Stimulated activated CD8-positive, alpha-beta memory T cell treated with anti-CD3 and anti-CD28 coated beads, Interleukin-12 subunit alpha, Interleukin-12 subunit beta, amount 100 ng/mL, for 1 hour (primary cell): ENCODE data around the gene GTF2H4.

Experiments
- DNase-seq: peaks from one replicate; pipeline ENCODE4 v3.0.0-alpha.2; 2020; ENCODE audit warnings: low read depth

Gene GTF2H4

DNA sequence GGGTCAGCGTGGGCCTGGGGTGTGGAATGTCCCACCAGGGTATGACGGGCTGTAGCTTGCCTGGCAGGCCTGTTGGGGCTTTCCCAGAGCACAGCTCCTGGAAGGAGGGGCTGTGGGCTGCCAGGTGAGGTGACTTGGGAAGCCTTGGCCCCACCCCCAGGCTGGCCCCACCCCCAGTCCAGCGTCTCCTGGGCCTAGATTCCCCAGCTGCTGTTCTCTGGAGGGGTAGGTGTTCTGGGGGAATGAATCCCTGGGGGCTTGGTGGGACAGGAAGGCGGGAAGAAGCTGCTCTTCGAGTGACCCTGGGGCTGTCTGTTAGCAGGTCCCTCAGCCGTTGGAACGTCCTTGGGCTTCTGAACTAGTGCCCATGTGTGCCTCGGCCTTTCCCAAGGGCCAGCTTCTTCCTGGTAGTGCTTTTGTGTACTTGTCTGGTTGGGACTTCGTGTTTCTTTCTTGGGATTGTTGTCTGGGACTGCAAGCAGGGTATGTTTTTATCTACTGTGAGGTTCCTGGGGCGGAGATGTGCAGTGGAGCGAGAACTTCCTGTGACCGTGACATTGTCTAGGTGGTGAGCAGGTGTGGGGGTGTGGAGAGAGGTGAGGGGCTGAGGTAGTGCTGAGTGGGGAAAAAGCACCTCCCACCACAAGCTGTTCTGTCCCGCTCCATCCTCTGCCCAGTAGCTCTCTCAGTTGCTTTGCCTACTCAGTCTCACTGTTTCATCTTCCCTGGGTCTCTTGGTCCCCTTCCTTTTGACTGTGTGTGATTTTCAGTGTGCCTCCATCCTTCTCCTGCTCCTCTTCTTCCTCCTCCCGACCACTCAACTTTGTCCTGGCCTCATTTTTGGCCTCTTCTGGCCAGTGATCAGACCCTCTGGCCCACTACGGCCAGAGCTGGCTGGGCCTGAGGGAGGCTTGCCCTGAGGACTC lies 25.0 kb upstream of the GTF2H4 start:
- DNase-seq: no peak

DNA sequence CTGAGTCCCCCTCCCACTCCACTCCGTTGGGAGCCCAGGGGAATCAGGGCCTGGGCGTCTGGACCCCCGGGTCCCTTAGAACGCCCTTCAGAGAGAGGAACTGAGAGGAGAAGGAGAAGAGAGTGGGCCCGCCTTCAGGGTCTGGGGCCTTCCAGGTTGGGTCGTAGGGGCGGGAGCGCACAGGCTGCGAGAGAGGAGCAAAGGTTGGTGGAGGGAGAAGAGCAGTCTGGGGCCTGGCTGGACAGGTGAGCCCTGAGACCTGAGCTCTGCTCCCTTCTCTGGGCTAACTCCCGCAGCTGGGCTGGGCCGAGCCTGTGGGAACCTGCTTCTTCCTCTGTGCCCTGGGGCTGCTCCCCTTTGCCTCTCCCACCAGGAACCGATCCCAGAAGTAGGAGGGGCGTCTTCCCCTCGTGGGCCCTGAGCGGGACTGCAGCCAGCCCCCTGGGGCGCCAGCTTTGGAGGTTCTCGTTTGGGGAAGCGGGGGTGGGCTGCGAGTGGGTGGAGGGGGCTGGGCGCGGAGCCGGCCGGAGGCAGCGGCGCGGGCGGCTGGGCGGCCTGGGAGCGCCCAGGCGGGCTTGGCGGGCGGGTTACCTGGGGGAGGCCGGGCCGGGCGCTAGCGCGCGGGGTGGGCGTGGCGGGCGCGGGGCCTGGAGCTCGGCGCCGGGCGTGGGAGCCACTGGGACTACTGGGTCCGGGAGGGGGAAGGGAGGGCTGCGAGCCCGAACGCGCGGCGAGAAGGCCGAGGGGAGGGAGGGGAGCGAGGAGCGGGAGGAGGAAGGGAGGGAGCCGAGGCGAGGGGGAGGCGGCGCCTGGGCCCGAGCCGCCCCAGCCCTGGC lies 24.1 kb upstream of the GTF2H4 start, which contains the start of gene DDR1:
Gene DDR1 (plus strand): TSS at position 835 of the 836 bp plus-strand sequence. CDS start 4,211 bp downstream, outside the sequence.
- peak; percentile 17 for DNase-seq

DNA sequence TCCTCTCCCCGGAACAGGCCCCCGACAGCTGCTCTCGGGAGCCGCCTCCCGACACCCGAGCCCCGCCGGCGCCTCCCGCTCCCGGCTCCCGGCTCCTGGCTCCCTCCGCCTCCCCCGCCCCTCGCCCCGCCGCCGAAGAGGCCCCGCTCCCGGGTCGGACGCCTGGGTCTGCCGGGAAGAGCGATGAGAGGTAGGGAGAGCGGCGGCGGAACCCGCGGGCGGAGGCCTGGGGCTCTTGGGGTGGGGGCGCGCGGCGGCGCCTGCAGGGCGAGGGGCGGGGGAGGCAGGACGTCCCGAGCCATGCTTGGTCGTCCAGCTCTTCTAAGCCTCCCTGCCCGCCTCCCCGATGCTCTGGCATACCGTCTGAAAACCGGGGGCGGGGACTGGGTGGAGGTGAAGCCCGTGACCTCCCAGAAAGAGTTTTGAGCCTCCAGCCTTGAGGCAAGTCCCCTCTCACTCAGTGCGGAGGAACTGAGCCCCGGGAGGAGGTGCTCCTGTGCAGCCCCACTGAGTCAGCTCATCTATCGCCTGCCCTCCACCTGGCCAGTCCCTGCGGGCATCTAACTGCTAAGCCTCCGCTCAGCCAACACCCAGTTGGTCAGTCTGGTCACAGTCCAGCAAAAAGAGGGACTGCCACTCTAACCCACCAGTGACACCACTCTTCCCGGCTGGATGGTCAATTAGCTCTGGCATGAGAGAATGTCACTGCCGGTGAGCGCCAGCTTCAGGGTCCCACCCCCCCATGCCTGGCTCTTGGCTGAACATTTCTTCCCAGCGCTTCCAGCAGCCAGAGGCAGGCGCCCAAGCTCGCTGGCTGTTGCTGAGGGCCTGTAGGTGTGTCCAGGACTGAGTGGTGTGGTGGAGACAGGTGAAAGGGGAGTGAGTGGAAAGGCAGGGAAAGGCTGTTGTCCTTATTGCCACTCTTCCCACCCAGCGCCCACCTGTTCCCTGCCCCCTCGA lies 23.2 kb upstream of the GTF2H4 start:
- DNase-seq: no peak

DNA sequence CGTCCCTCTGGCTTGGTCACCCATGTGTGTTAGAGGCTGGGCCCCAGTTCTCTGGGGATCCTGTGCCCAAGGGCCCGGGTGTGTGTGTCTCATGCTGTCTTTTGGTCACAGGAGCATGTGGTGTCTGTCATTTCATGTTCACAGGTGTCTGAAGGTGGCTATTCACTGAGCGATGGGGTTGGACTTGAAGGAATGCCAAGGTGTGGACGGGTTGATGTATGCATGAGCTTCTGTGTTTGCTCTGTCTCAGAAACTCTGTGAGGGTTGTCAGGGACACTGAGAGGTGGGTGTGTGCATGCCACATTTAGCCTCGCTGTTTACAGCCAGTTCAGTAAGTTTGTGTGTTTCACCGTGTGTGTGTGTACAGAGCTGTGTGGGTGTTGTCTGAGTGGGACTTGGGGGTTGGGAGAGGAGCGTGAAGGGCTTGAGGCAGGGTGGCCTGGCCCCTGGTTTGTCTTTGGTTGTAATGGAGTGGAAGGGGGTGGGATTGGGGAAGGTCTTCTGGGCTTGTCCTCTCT lies 22.5 kb upstream of the GTF2H4 start:
- DNase-seq: no peak

DNA sequence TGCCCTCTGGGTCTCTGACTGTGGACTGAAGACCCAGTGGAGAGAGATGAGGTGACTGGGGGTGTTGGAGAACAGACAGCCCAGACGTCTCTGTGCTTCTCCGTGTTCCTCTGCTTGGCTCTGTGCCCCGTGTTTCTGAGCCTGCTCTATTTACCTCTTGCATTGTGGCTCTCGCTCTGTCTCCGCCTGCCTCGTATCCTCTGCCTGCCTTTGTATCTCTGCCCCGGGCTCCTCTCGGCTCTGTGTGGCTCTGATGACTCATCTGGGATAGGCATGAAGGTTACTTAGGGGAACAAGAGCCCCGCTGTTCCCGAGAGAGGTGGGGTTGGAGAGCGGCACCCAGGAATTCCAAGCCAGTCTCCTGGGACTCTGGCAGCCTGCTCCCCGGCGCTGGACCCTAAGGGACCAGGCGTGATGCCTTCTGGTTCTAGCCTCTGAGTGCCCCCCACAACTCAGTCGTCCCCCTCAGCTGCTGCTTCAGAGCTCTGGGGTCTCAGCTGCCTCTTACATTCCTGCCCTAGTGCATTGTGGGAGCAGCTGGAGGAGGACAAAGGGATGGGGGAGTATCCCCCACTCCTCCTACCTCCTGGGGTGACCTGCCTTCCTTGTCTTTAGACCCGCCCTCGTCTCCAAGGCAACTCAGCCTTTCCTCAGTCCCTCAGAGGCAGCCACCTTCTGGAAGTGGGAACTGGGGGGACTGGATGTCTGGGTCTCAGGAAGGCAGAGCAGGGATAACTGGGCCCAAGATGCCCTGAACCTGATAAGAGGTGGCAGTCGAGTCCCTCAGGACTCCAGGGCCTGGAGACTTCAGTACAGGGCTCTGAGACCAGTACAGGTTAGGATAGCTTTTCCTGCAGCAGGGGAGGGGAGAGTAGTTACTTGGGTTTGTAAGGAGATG lies 21.8 kb upstream of the GTF2H4 start:
- no peak for DNase-seq

DNA sequence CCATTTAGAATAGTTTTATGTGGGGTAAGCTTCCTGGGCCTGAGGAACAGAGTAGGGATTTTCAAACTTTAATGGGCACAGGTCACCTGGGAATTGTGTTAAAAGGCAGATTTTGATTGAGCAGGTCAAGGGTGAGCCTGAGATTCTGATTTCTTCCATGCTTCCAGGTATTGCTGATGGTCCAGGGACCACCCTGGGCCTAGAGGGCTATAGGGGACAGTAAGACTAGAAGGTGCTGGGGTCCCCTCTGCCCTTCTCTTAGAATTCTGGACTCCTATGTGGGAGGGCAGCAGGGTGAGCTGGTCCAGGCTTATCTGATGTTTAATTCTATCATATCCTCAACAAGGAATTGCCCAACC lies 21.1 kb upstream of the GTF2H4 start:
- DNase-seq: no peak

DNA sequence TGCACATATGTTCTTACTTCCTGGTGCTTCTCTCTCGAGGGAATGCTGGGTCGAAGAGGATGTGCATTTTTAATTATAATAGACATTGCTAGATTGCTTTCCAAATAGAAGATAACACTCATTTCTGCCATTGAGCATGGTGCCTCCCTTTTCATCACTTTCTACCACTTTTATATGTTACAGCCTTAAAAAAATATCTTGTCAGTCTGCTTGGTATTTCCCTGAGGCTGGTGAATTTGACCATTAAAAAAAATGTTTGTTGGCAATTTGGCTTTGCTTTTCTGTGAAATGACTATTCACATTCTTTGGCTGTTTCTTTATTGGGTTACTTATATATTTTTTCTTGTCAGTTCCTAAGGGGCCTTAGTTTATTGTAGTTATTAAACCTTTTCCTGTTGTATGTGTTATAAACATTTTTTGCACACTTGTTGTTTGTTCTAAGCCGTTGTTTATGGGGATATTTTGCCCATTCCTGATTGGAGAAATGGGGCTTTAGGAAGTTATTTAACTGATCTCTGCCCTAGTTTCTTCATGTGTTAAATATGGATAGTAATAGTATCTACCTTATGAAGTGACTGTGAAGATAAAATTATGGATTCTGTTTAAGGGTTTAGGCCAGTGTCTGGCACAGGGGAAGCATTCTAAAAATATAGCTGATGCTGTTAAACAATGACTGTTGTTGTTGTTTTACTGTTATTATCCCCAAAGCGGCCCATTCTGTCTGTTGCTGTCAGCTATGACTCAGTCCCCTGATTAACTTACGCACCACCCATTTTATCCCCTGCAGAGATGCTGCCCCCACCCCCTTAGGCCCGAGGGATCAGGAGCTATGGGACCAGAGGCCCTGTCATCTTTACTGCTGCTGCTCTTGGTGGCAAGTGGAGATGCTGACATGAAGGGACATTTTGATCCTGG lies 19.8 kb upstream of the GTF2H4 start:
- DNase-seq: no peak

DNA sequence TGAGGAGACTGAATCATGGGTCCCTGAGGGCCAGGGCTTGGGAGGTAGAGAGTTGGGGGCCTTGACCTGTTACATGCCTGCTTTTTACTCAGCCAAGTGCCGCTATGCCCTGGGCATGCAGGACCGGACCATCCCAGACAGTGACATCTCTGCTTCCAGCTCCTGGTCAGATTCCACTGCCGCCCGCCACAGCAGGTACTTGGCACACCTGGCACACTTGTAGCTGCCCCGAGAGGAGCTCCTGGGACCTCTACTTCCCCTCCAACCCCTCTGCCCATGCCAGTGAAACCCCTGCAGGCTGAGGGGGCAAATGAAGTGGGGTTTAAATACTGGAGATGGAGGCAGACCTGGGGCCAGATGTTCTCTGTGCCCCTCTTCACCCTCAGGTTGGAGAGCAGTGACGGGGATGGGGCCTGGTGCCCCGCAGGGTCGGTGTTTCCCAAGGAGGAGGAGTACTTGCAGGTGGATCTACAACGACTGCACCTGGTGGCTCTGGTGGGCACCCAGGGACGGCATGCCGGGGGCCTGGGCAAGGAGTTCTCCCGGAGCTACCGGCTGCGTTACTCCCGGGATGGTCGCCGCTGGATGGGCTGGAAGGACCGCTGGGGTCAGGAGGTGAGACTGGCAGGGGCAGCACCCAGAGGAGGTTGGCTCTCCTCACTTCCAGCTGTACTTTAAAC lies 19.1 kb upstream of the GTF2H4 start:
- DNase-seq: no peak

DNA sequence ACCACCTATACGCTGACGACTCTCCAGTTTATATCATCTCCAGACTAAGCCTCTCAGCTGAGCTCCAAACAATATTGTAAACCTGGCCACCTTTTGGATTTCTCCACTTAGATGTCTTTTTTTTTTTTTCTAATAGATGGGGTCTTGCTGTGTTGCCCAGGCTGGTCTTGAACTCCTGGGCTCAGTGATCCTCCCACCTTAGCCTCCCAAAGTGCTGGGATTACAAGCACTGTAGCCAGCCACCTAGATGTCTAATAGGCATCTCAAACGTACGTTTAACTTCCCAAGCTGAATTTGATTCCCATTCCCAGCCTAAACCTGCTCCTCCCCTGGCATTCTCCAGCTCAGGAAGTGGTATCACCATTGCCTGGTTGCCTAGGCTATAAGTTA lies 18.5 kb upstream of the GTF2H4 start:
- no peak for DNase-seq

DNA sequence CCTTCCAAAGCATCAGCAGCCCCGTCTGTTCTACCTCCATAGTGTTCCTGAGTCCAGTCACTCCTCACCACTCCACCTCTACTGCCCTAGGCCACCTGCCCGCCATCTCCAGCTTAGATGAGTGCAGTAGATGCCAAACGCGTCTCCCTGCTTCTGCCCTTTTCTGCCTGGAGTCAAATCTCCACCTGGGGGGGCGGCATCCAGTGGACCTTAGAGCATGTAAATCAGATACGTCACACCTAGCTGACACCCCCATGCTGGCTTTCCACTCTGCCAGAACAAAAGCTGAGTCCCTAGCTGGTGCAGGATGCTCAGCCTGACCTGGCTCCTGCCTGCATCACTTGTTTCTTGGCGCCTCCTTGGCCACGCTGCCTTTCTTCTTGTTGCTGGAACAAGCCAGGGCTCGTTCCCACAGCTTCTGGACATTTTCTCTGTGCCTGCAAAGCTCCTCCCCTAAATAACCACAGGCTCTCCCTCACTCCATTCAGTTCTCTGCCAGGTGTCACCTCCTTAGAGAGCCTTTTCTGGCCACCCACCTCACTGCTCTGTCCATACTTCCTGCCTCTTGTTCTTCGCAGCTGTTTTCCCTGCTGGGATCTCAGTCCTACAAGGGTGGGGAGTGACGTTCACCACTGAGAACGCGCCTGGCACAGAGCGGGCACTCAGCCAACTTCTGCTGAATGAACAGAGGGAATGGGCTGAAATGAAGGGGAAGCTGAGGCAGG lies 17.9 kb upstream of the GTF2H4 start:
- DNase-seq: no peak

DNA sequence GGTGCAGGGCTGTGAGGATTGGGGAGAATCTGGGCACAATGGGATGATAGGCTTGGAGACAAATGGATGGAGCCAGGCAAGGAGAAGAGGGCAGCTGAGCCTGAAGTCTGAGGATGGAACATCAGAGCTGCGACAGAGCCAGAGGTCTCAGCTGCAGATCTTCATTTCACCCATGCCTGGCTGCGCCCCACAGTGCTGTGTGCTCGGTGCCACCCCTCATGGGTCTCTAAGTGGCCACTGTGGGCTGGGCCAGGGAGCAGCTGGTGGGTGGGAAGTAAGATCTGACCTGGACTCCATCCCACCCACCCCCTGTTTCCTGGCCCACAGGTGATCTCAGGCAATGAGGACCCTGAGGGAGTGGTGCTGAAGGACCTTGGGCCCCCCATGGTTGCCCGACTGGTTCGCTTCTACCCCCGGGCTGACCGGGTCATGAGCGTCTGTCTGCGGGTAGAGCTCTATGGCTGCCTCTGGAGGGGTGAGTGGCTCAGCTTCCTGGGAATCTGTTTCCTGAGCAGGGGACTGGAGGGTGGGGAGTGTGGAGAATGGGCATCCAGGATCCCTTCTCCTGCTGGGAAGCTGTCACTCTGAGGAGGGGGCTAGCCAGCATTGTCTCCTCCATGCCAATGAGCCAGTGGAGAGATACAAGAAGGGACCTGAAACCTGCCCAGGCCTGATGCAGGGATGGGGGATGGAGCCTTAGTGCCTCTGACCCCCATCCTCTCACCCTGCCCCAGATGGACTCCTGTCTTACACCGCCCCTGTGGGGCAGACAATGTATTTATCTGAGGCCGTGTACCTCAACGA lies 17.2 kb upstream of the GTF2H4 start:
- DNase-seq: no peak

DNA sequence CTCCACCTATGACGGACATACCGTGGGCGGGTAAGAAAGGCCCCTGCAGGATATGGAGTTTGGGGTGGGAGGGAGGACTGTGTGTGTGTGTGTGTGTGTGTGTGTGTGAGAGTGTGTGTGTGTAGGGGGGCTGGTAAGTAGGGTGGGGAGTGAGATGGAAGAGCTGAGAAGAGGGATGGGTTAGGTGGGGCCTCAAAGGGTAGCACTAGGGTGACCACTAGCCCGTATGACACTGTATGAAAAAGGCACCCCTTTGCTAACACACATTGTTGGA lies 16.6 kb upstream of the GTF2H4 start:
- DNase-seq: no peak

DNA sequence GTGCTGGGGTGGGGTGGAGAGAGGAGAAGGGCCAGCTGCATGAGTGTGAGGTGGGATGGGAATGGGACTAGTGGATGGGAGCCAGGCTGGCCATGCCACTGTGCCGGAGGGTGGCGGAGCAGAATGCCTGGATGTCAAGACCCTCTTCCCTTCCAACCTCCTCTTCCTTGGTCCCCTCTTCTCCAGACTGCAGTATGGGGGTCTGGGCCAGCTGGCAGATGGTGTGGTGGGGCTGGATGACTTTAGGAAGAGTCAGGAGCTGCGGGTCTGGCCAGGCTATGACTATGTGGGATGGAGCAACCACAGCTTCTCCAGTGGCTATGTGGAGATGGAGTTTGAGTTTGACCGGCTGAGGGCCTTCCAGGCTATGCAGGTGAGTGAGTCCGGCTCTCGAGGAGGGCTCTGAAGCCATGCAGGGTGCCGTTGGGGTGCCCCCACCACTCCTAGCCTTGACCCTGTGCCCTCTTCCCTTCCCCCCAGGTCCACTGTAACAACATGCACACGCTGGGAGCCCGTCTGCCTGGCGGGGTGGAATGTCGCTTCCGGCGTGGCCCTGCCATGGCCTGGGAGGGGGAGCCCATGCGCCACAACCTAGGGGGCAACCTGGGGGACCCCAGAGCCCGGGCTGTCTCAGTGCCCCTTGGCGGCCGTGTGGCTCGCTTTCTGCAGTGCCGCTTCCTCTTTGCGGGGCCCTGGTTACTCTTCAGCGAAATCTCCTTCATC lies 16.0 kb upstream of the GTF2H4 start:
- DNase-seq: no peak

DNA sequence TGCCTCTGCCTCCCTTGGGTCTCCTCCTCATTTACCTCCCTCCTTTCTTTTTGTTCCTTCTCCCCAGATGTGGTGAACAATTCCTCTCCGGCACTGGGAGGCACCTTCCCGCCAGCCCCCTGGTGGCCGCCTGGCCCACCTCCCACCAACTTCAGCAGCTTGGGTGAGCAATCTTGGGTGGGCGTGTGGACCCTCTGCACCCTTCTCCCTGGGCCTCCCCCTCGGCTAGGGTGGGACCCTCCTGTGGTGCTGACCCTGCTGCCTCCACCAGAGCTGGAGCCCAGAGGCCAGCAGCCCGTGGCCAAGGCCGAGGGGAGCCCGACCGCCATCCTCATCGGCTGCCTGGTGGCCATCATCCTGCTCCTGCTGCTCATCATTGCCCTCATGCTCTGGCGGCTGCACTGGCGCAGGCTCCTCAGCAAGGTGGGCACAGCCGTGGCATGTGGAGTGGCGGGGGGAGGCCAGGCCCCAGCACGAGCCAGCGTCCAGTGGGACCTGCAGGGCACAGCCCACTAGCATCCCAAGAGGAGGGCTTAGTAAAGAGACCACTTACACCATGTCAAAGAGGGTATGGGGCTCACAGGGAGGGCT lies 14.9 kb upstream of the GTF2H4 start:
- DNase-seq: no peak

DNA sequence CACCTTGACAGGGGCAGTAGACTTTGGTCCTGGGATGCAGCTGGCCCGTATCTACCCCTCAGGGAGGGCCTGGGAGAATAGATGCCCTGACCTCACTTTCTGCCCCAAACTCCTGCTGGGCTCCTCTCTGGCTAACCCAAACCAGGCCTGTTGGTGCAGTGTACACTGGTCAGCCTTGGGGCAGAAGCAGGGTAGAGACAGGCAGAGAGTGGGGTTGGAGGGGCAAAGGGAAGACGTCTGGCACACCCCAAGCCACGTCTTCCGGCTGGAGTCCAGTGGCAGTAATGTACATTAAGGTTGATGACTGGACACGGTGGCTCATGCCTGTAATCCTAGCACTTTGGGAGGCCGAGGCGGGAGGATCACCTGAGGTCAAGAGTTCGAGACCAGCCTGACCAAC lies 14.3 kb upstream of the GTF2H4 start:
- DNase-seq: no peak

DNA sequence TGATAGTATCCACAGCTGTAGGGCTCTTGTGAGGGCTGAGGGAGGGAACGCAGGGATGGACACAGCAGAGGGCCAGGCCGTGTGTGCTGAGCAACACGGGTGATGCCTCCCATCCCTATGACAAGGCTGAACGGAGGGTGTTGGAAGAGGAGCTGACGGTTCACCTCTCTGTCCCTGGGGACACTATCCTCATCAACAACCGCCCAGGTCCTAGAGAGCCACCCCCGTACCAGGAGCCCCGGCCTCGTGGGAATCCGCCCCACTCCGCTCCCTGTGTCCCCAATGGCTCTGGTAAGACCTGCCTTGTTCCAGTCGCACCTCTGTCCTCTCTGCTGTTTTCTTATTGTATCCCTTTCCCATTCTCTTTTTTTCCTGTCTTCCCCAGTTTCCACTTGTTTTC lies 13.6 kb upstream of the GTF2H4 start:
- no peak for DNase-seq

DNA sequence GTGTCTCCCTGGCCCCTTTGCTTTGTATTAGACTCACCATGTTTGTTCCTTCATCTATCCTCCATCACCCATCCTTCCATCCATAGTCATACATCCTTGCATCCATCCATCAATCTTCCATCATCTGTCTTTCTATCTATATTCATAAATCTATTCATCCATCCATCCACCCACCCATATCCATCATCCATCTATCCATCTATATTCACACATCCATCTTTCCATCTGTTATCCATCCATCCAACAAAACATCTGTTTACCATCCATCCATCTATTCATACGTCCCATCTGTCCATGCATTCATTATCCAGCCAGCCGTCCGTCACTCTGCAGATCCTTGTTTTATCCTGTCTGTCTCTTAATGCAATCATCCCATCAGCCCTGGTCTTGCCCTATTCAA lies 13.1 kb upstream of the GTF2H4 start:
- no peak for DNase-seq
